ENCODE data around the gene DUOX1. TPM values are rescaled to one million over a fixed set of nuclear protein-coding genes. Genes with fewer than 3 reads are reported as not detected.

DUOX1 gene
- total and polyA plus RNA-seq, 2 of the 13 experiments (the other 11 are each of a cell fraction or from before 2014, with no cell fraction given) = 0.03 TPM; not detected in 1

DNA sequence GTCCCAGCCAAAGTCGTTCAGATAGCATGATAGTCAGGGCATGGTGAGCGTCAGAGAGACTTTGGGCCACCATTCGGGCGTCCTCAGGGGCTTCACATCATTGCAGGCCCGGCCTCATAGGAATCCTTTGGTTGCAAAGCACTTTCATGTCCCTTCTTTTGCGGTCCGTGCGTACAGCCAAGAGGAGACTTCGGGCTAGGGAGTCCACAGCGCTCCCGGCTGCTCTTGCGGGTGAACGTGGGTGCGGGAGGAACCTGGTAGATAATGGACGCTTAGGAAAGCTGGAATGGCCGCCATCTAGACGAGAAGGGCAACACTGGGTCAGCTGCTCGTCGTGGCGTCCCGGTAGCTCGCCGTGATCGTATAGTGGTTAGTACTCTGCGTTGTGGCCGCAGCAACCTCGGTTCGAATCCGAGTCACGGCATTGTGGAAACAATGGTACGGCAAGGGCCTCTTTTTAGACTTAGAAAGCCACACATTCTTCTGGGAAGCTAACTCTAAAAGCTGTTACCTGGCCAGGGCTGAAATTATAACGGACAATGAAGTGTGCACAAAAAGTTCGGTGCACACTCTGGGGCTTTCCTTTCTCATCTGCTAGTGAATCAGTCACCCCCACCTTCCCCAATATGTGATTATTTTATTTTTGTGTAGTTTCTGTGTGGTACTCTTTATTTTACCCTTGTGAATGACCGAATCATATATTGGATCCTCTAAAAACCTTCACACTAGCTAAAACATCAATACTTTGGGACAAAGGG lies 71.2 kb downstream of the DUOX1 start (continued):
- TF ChIP-seq, protein P1, sequence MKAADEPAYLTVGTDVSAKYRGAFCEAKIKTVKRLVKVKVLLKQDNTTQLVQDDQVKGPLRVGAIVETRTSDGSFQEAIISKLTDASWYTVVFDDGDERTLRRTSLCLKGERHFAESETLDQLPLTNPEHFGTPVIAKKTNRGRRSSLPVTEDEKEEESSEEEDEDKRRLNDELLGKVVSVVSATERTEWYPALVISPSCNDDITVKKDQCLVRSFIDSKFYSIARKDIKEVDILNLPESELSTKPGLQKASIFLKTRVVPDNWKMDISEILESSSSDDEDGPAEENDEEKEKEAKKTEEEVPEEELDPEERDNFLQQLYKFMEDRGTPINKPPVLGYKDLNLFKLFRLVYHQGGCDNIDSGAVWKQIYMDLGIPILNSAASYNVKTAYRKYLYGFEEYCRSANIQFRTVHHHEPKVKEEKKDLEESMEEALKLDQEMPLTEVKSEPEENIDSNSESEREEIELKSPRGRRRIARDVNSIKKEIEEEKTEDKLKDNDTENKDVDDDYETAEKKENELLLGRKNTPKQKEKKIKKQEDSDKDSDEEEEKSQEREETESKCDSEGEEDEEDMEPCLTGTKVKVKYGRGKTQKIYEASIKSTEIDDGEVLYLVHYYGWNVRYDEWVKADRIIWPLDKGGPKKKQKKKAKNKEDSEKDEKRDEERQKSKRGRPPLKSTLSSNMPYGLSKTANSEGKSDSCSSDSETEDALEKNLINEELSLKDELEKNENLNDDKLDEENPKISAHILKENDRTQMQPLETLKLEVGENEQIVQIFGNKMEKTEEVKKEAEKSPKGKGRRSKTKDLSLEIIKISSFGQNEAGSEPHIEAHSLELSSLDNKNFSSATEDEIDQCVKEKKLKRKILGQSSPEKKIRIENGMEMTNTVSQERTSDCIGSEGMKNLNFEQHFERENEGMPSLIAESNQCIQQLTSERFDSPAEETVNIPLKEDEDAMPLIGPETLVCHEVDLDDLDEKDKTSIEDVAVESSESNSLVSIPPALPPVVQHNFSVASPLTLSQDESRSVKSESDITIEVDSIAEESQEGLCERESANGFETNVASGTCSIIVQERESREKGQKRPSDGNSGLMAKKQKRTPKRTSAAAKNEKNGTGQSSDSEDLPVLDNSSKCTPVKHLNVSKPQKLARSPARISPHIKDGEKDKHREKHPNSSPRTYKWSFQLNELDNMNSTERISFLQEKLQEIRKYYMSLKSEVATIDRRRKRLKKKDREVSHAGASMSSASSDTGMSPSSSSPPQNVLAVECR (CRISPR knock-in tag; IDR thresholded peaks at IDR 0.05; ENCODE audit: borderline replicate concordance) = peak; percentile 35; the same call in 1 of the 2 replicates
- TF ChIP-seq STAT5B (CRISPR knock-in tag; IDR thresholded peaks at IDR 0.05) (0 out of 2 replicates have a peak, but pooled peaks have one; percentile 32), ZNF138 (CRISPR knock-in tag; IDR thresholded peaks at IDR 0.05; ENCODE audit: low read depth) (no peak), TGIF2 (CRISPR knock-in tag; IDR thresholded peaks at IDR 0.05) (no peak), ERF (CRISPR knock-in tag; IDR thresholded peaks at IDR 0.05) (no peak; the same call in 1 of the 2 replicates), ZNF256 (CRISPR knock-in tag; conservative IDR thresholded peaks at IDR 0.05) (no peak), ARNTL (CRISPR knock-in tag; IDR thresholded peaks at IDR 0.05) (no peak), ZNF878 (CRISPR knock-in tag; IDR thresholded peaks at IDR 0.05) (no peak), ZNF143 (CRISPR knock-in tag; IDR thresholded peaks at IDR 0.05) (no peak), ZNF235 (CRISPR knock-in tag; IDR thresholded peaks at IDR 0.05; ENCODE audit: borderline replicate concordance) (no peak), KDM5B (CRISPR knock-in tag; IDR thresholded peaks at IDR 0.05; ENCODE audit: borderline replicate concordance) (0 out of 2 replicates have a peak, but pooled peaks have one; percentile 56)
- TF ChIP-seq, protein P2, sequence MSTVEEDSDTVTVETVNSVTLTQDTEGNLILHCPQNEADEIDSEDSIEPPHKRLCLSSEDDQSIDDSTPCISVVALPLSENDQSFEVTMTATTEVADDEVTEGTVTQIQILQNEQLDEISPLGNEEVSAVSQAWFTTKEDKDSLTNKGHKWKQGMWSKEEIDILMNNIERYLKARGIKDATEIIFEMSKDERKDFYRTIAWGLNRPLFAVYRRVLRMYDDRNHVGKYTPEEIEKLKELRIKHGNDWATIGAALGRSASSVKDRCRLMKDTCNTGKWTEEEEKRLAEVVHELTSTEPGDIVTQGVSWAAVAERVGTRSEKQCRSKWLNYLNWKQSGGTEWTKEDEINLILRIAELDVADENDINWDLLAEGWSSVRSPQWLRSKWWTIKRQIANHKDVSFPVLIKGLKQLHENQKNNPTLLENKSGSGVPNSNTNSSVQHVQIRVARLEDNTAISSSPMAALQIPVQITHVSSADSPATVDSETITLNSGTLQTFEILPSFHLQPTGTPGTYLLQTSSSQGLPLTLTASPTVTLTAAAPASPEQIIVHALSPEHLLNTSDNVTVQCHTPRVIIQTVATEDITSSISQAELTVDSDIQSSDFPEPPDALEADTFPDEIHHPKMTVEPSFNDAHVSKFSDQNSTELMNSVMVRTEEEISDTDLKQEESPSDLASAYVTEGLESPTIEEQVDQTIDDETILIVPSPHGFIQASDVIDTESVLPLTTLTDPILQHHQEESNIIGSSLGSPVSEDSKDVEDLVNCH (CRISPR knock-in tag; IDR thresholded peaks at IDR 0.05) = no peak
- TF ChIP-seq, protein P3, sequence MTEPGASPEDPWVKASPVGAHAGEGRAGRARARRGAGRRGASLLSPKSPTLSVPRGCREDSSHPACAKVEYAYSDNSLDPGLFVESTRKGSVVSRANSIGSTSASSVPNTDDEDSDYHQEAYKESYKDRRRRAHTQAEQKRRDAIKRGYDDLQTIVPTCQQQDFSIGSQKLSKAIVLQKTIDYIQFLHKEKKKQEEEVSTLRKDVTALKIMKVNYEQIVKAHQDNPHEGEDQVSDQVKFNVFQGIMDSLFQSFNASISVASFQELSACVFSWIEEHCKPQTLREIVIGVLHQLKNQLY (CRISPR knock-in tag; IDR thresholded peaks at IDR 0.05) = no peak
- TF ChIP-seq, protein P4, sequence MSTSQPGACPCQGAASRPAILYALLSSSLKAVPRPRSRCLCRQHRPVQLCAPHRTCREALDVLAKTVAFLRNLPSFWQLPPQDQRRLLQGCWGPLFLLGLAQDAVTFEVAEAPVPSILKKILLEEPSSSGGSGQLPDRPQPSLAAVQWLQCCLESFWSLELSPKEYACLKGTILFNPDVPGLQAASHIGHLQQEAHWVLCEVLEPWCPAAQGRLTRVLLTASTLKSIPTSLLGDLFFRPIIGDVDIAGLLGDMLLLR (CRISPR knock-in tag; IDR thresholded peaks at IDR 0.05) = no peak
- TF ChIP-seq, protein P5, sequence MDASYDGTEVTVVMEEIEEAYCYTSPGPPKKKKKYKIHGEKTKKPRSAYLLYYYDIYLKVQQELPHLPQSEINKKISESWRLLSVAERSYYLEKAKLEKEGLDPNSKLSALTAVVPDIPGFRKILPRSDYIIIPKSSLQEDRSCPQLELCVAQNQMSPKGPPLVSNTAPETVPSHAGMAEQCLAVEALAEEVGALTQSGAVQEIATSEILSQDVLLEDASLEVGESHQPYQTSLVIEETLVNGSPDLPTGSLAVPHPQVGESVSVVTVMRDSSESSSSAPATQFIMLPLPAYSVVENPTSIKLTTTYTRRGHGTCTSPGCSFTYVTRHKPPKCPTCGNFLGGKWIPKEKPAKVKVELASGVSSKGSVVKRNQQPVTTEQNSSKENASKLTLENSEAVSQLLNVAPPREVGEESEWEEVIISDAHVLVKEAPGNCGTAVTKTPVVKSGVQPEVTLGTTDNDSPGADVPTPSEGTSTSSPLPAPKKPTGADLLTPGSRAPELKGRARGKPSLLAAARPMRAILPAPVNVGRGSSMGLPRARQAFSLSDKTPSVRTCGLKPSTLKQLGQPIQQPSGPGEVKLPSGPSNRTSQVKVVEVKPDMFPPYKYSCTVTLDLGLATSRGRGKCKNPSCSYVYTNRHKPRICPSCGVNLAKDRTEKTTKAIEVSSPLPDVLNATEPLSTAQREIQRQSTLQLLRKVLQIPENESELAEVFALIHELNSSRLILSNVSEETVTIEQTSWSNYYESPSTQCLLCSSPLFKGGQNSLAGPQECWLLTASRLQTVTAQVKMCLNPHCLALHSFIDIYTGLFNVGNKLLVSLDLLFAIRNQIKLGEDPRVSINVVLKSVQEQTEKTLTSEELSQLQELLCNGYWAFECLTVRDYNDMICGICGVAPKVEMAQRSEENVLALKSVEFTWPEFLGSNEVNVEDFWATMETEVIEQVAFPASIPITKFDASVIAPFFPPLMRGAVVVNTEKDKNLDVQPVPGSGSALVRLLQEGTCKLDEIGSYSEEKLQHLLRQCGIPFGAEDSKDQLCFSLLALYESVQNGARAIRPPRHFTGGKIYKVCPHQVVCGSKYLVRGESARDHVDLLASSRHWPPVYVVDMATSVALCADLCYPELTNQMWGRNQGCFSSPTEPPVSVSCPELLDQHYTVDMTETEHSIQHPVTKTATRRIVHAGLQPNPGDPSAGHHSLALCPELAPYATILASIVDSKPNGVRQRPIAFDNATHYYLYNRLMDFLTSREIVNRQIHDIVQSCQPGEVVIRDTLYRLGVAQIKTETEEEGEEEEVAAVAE (CRISPR knock-in tag; IDR thresholded peaks at IDR 0.05; ENCODE audit: borderline replicate concordance) = 0 out of 2 replicates have a peak, but pooled peaks have one; percentile 19
